Measurements from ENCODE around the gene GRK6. TPM values are rescaled to one million over a fixed set of nuclear protein-coding genes. Genes with fewer than 3 reads are reported as not detected.

GRK6 gene
- total and polyA plus RNA-seq, 9 of the 15 experiments (the other 6 are each of a cell fraction or from before 2014, with no cell fraction given), result 0.63 to 122 (median 44.5) TPM

DNA sequence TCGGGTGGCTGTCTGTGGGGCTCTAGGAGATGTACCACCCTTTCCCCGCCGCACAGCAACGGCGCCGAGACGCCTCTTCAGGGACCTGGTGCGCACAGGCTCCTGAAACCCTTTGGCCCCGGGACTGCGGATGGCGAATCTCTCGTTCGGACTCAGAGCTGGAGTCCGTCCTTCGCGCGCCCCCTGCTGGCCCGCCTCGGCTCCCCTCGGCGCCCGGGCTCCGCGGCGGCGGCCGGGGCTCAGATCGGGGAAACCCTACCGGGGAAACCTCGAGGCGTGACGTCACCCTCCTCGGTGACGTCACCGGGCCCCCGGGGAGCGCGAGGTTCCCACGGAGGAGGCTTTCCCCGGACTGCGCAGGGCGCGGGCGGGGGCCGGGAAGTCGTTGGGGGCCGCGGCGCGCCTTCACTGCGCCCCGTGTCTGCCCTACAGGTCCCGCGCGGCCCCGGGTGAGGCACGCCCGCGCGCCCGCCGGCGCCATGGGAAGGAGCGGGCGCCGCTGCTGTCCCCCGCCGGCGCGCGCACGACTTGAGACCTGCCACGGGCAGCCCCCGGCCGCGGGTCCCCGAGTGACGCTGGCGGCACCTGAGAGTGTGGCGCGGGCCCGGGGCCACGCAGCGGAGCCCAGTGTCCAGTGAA is 28.0 kb downstream of the GRK6 start (continued):
- no peak for TF ChIP-seq POLR3G (IDR thresholded peaks at IDR 0.05; ENCODE audit: extremely low read depth, insufficient read length, insufficient replicate concordance)
- TF ChIP-seq ARID1B (IDR thresholded peaks at IDR 0.05), result no peak
- no peak for TF ChIP-seq FOXK2 (conservative IDR thresholded peaks at IDR 0.05 in 1 of 2, IDR thresholded peaks at IDR 0.05 in 1 of 2; ENCODE audit: low read depth in 2 of 2)
- peak in 1 of 2 experiments; percentile 79; a peak in 1 of 4 replicates for TF ChIP-seq CSDE1 (IDR thresholded peaks at IDR 0.05)
- TF ChIP-seq, protein P1, sequence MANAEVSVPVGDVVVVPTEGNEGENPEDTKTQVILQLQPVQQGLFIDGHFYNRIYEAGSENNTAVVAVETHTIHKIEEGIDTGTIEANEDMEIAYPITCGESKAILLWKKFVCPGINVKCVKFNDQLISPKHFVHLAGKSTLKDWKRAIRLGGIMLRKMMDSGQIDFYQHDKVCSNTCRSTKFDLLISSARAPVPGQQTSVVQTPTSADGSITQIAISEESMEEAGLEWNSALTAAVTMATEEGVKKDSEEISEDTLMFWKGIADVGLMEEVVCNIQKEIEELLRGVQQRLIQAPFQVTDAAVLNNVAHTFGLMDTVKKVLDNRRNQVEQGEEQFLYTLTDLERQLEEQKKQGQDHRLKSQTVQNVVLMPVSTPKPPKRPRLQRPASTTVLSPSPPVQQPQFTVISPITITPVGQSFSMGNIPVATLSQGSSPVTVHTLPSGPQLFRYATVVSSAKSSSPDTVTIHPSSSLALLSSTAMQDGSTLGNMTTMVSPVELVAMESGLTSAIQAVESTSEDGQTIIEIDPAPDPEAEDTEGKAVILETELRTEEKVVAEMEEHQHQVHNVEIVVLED (CRISPR knock-in tag; IDR thresholded peaks at IDR 0.05), result peak; percentile 61; the same call in 1 of the 2 replicates
- TF ChIP-seq GABPB2 (CRISPR knock-in tag; conservative IDR thresholded peaks at IDR 0.05), result no peak
- peak; percentile 73 for TF ChIP-seq CCNT2 (IDR thresholded peaks at IDR 0.05; ENCODE audit: borderline replicate concordance, extremely low read depth, insufficient read length, low read depth, low read length)
- TF ChIP-seq ZNF282 (CRISPR knock-in tag; IDR thresholded peaks at IDR 0.05), result no peak
- TF ChIP-seq ZBTB7A (IDR thresholded peaks at IDR 0.05; ENCODE audit: borderline replicate concordance, control insufficient read depth, low read depth, low read length), result peak; percentile 51; the same call in 1 of the 2 replicates
- TF ChIP-seq, protein P2, sequence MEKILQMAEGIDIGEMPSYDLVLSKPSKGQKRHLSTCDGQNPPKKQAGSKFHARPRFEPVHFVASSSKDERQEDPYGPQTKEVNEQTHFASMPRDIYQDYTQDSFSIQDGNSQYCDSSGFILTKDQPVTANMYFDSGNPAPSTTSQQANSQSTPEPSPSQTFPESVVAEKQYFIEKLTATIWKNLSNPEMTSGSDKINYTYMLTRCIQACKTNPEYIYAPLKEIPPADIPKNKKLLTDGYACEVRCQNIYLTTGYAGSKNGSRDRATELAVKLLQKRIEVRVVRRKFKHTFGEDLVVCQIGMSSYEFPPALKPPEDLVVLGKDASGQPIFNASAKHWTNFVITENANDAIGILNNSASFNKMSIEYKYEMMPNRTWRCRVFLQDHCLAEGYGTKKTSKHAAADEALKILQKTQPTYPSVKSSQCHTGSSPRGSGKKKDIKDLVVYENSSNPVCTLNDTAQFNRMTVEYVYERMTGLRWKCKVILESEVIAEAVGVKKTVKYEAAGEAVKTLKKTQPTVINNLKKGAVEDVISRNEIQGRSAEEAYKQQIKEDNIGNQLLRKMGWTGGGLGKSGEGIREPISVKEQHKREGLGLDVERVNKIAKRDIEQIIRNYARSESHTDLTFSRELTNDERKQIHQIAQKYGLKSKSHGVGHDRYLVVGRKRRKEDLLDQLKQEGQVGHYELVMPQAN (IDR thresholded peaks at IDR 0.05; ENCODE audit: borderline replicate concordance), result no peak
- no peak for TF ChIP-seq BDP1 (IDR thresholded peaks at IDR 0.05; ENCODE audit: insufficient read depth, insufficient read length)
- TF ChIP-seq, protein P3, sequence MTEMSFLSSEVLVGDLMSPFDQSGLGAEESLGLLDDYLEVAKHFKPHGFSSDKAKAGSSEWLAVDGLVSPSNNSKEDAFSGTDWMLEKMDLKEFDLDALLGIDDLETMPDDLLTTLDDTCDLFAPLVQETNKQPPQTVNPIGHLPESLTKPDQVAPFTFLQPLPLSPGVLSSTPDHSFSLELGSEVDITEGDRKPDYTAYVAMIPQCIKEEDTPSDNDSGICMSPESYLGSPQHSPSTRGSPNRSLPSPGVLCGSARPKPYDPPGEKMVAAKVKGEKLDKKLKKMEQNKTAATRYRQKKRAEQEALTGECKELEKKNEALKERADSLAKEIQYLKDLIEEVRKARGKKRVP (CRISPR knock-in tag; IDR thresholded peaks at IDR 0.05), result no peak
- TF ChIP-seq ARID2 (IDR thresholded peaks at IDR 0.05), result peak; percentile 86
- no peak for TF ChIP-seq ZNF316 (IDR thresholded peaks at IDR 0.05)
- TF ChIP-seq ZNF174 (CRISPR knock-in tag; IDR thresholded peaks at IDR 0.05), result no peak
- TF ChIP-seq, protein P4, sequence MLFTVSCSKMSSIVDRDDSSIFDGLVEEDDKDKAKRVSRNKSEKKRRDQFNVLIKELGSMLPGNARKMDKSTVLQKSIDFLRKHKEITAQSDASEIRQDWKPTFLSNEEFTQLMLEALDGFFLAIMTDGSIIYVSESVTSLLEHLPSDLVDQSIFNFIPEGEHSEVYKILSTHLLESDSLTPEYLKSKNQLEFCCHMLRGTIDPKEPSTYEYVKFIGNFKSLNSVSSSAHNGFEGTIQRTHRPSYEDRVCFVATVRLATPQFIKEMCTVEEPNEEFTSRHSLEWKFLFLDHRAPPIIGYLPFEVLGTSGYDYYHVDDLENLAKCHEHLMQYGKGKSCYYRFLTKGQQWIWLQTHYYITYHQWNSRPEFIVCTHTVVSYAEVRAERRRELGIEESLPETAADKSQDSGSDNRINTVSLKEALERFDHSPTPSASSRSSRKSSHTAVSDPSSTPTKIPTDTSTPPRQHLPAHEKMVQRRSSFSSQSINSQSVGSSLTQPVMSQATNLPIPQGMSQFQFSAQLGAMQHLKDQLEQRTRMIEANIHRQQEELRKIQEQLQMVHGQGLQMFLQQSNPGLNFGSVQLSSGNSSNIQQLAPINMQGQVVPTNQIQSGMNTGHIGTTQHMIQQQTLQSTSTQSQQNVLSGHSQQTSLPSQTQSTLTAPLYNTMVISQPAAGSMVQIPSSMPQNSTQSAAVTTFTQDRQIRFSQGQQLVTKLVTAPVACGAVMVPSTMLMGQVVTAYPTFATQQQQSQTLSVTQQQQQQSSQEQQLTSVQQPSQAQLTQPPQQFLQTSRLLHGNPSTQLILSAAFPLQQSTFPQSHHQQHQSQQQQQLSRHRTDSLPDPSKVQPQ (CRISPR knock-in tag; IDR thresholded peaks at IDR 0.05; ENCODE audit: borderline replicate concordance), result no peak
- TF ChIP-seq, protein P5, sequence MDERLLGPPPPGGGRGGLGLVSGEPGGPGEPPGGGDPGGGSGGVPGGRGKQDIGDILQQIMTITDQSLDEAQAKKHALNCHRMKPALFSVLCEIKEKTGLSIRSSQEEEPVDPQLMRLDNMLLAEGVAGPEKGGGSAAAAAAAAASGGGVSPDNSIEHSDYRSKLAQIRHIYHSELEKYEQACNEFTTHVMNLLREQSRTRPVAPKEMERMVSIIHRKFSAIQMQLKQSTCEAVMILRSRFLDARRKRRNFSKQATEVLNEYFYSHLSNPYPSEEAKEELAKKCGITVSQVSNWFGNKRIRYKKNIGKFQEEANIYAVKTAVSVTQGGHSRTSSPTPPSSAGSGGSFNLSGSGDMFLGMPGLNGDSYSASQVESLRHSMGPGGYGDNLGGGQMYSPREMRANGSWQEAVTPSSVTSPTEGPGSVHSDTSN (CRISPR knock-in tag; IDR thresholded peaks at IDR 0.05; ENCODE audit: low read depth), result no peak
- TF ChIP-seq, protein P5 (tag; conservative IDR thresholded peaks at IDR 0.05; ENCODE audit: low read depth), result no peak

Measured in K562 (cell line).